WTC11 (cell line): Measurements from ENCODE around the gene DISC1. TPM values are rescaled to one million over a fixed set of nuclear protein-coding genes. Genes with fewer than 3 reads are reported as not detected.

ENCODE experiments used
- ATAC-seq: fragments of 200-7000 bp; cut with Tn5 transposase; 2 replicates; pipeline ENCODE4 v1.10.0; 2021; ENCODE audit warnings: mild to moderate bottlenecking, moderate library complexity
- CTCF ChIA-PET: fragments of 300-600 bp; sonication (Branson Sonifier 250); formaldehyde crosslinking; loops from one replicate; lab custom pipeline; 2021; ENCODE audit warnings: antibody characterized with exemption; lab: Charles Lee
- POLR2A ChIA-PET: fragments of 350-600 bp; sonication (Branson Sonifier 250); formaldehyde crosslinking; loops from one replicate; lab custom pipeline; 2021; ENCODE audit warnings: antibody characterized with exemption; lab: Charles Lee
- DNase-seq: peaks from one replicate; pipeline ENCODE4 v3.0.0; 2021; ENCODE audit warnings: low spot score
- H3K27ac Mint-ChIP-seq: 2 replicates; pipeline ENCODE4 v1.8.0; 2021; ENCODE audit warnings: mixed read lengths
- H3K27me3 Mint-ChIP-seq: 2 replicates; pipeline ENCODE4 v1.8.0; 2021; ENCODE audit warnings: low read depth, mild to moderate bottlenecking, moderate library complexity, mixed read lengths
- H3K36me3 Mint-ChIP-seq: 2 replicates; pipeline ENCODE4 v1.8.0; 2021; ENCODE audit warnings: mixed read lengths
- H3K4me1 Mint-ChIP-seq: 2 replicates; pipeline ENCODE4 v1.8.0; 2022; ENCODE audit warnings: mixed read lengths
- H3K4me3 Mint-ChIP-seq: 2 replicates; pipeline ENCODE4 v1.8.0; 2021; ENCODE audit warnings: mild to moderate bottlenecking, moderate library complexity, mixed read lengths
- H3K9me3 Mint-ChIP-seq: 2 replicates; pipeline ENCODE4 v1.8.0; 2021; ENCODE audit warnings: mixed read lengths
- ATF3 ChIP-seq: sonication (generic); formaldehyde crosslinking; conservative IDR thresholded peaks from 2 replicates; pipeline ENCODE4 v1.8.1; 2022; ENCODE audit warnings: mild to moderate bottlenecking, missing genetic modification reagents
- ESRRA ChIP-seq: sonication (generic); formaldehyde crosslinking; IDR thresholded peaks from 2 replicates; pipeline ENCODE4 v1.8.1; 2022; ENCODE audit warnings: mild to moderate bottlenecking, missing genetic modification reagents, borderline replicate concordance
- ETV6 ChIP-seq: sonication (generic); formaldehyde crosslinking; IDR thresholded peaks from 2 replicates; pipeline ENCODE4 v1.8.1; 2022; ENCODE audit warnings: mild to moderate bottlenecking, missing genetic modification reagents
- FOXK1 ChIP-seq: sonication (generic); formaldehyde crosslinking; IDR thresholded peaks from 2 replicates; pipeline ENCODE4 v1.8.0; 2022; ENCODE audit warnings: mild to moderate bottlenecking, moderate library complexity, missing genetic modification reagents
- FOXP4 ChIP-seq: sonication (generic); formaldehyde crosslinking; IDR thresholded peaks from 2 replicates; pipeline ENCODE4 v1.8.0; 2022; ENCODE audit warnings: mild to moderate bottlenecking, missing genetic modification reagents
- GABPB1 ChIP-seq: sonication (generic); formaldehyde crosslinking; IDR thresholded peaks from 2 replicates; pipeline ENCODE4 v1.8.1; 2023; ENCODE audit warnings: mild to moderate bottlenecking, missing genetic modification reagents
- GTF2I ChIP-seq: fragments of 250-450 bp; sonication (Bioruptor Pico); conservative IDR thresholded peaks from 2 replicates; pipeline ENCODE4 v1.4.0; 2021; ENCODE audit warnings: mild to moderate bottlenecking
- MXD4 ChIP-seq: fragments of 250-450 bp; sonication (Bioruptor Pico); IDR thresholded peaks from 2 replicates; pipeline ENCODE4 v1.8.0; 2021; ENCODE audit warnings: mild to moderate bottlenecking, moderate library complexity, borderline replicate concordance
- MYBL2 ChIP-seq: sonication (generic); formaldehyde crosslinking; IDR thresholded peaks from 2 replicates; pipeline ENCODE4 v1.8.1; 2023; ENCODE audit warnings: mild to moderate bottlenecking, moderate library complexity, missing genetic modification reagents
- NFATC4 ChIP-seq: fragments of 250-450 bp; sonication (Bioruptor Pico); IDR thresholded peaks from 2 replicates; pipeline ENCODE4 v1.9.0; 2021; ENCODE audit warnings: mild to moderate bottlenecking
- NR1H2 ChIP-seq: sonication (generic); formaldehyde crosslinking; IDR thresholded peaks from 2 replicates; pipeline ENCODE4 v1.9.0; 2021; ENCODE audit warnings: mild to moderate bottlenecking, moderate library complexity, missing genetic modification reagents
- PREB ChIP-seq: sonication (generic); formaldehyde crosslinking; IDR thresholded peaks from 2 replicates; pipeline ENCODE4 v1.8.1; 2022; ENCODE audit warnings: mild to moderate bottlenecking, missing genetic modification reagents, moderate library complexity, borderline replicate concordance
- ZNF232 ChIP-seq: sonication (generic); formaldehyde crosslinking; IDR thresholded peaks from 2 replicates; pipeline ENCODE4 v1.8.0; 2022; ENCODE audit warnings: mild to moderate bottlenecking, missing genetic modification reagents
- ZSCAN18 ChIP-seq: fragments of 250-450 bp; sonication (Bioruptor Pico); IDR thresholded peaks from 2 replicates; pipeline ENCODE4 v2.1.2; 2022; ENCODE audit warnings: mild to moderate bottlenecking, moderate library complexity
- total RNA-seq: library from RNA; stranded (reverse); gene quantifications from 3 replicates; pipeline ENCODE4 v1.2.3, GENCODE V29; 2021
- TF ChIP-seq, protein P1 (sequence below): sonication (generic); formaldehyde crosslinking; IDR thresholded peaks from 2 replicates; pipeline ENCODE4 v1.8.1; 2022; ENCODE audit warnings: low read depth, missing genetic modification reagents, borderline replicate concordance
- TF ChIP-seq, protein P2 (sequence below): sonication (generic); formaldehyde crosslinking; IDR thresholded peaks from 2 replicates; pipeline ENCODE4 v1.8.1; 2023; ENCODE audit warnings: mild to moderate bottlenecking, moderate library complexity, missing genetic modification reagents
- TF ChIP-seq, protein P3 (sequence below): sonication (generic); formaldehyde crosslinking; IDR thresholded peaks from 2 replicates; pipeline ENCODE4 v1.8.0; 2022; ENCODE audit warnings: mild to moderate bottlenecking, missing genetic modification reagents

Gene DISC1
- total RNA-seq, 1 experiment from 2014 or later: 5.5 TPM

DNA sequence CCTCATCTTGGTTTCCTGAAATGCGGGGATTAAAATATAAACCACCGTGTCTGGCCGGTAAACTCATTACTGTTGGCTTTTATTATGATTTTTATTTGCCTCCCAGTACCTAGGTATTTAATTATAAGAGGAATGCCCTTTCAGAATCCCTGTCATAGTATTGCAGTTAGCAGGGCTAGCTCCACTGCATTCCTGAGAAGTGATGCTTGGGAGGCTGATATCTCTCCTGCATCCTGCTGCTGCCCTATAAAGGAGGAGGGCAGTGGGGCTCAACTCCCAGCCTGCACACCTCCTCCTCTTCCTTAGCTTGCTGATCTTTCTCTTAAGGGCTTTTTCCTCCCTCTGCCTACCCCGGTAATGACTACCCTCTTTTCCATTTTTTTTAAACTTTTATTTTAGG is 19.9 kb upstream of the DISC1 start (continued):
- TF ChIP-seq ATF3 (CRISPR knock-in tag) (no peak), PREB (CRISPR knock-in tag) (no peak), MYBL2 (CRISPR knock-in tag) (no peak), ETV6 (CRISPR knock-in tag) (no peak), GABPB1 (no peak), NFATC4 (CRISPR knock-in tag) (no peak)
- TF ChIP-seq, protein P1, sequence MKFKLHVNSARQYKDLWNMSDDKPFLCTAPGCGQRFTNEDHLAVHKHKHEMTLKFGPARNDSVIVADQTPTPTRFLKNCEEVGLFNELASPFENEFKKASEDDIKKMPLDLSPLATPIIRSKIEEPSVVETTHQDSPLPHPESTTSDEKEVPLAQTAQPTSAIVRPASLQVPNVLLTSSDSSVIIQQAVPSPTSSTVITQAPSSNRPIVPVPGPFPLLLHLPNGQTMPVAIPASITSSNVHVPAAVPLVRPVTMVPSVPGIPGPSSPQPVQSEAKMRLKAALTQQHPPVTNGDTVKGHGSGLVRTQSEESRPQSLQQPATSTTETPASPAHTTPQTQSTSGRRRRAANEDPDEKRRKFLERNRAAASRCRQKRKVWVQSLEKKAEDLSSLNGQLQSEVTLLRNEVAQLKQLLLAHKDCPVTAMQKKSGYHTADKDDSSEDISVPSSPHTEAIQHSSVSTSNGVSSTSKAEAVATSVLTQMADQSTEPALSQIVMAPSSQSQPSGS (CRISPR knock-in tag): no peak

GRCh38 chr1:231610388-231610787 is 16.2 kb upstream of the DISC1 start:
- Mint-ChIP-seq H3K9me3 (peaks cover 4% of the 10 kb centered on the region; the same call in 1 of the 2 replicates), H3K27me3 (peaks cover 41% of the 10 kb centered on the region), H3K4me1 (no peaks in the 10 kb centered on the region), H3K36me3 (no peaks in the 10 kb centered on the region), H3K27ac (no peak overlapping the region), H3K4me3 (no peak overlapping the region)
- POLR2A ChIA-PET: no interaction called here
- no peak for ATAC-seq
- CTCF ChIA-PET: no interaction called here
- TF ChIP-seq FOXP4 (CRISPR knock-in tag) (no peak), FOXK1 (CRISPR knock-in tag) (no peak), ESRRA (CRISPR knock-in tag) (no peak), ZNF232 (no peak), GTF2I (no peak), MXD4 (no peak), ZSCAN18 (CRISPR knock-in tag) (no peak), NR1H2 (CRISPR knock-in tag) (no peak)
- TF ChIP-seq, protein P2, sequence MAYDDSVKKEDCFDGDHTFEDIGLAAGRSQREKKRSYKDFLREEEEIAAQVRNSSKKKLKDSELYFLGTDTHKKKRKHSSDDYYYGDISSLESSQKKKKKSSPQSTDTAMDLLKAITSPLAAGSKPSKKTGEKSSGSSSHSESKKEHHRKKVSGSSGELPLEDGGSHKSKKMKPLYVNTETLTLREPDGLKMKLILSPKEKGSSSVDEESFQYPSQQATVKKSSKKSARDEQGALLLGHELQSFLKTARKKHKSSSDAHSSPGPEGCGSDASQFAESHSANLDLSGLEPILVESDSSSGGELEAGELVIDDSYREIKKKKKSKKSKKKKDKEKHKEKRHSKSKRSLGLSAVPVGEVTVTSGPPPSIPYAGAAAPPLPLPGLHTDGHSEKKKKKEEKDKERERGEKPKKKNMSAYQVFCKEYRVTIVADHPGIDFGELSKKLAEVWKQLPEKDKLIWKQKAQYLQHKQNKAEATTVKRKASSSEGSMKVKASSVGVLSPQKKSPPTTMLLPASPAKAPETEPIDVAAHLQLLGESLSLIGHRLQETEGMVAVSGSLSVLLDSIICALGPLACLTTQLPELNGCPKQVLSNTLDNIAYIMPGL: no peak
- TF ChIP-seq, all 79 proteins: peak for 0
- no peak for DNase-seq

DNA sequence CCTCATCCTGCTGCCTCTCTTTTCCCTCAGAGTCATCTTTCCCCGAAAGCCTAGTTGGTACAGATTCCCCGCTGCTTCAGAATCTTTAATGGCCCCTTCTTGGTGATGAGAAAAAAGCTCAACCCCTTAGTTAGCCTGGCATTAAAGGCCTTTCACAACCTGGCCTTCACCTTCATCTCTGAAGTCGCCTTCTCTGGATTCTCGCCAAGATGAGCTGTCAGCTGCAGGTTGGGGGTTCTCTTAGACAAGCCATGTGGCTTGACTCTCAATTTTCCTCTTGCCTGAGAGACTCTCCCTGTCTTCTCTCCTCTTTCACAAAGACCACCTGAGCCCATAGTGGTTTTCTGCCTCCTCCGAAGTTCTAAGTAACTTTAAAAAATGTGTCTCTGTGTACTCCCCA is 15.5 kb upstream of the DISC1 start:
- Mint-ChIP-seq H3K27ac (no peak overlapping the region), H3K36me3 (no peaks in the 10 kb centered on the region), H3K4me1 (no peaks in the 10 kb centered on the region), H3K4me3 (no peak overlapping the region), H3K27me3 (peaks cover 44% of the 10 kb centered on the region), H3K9me3 (peaks cover 7% of the 10 kb centered on the region)
- POLR2A ChIA-PET: no interaction called here
- DNase-seq (no peak), ATAC-seq (no peak)
- CTCF ChIA-PET: no interaction called here
- TF ChIP-seq, protein P3, sequence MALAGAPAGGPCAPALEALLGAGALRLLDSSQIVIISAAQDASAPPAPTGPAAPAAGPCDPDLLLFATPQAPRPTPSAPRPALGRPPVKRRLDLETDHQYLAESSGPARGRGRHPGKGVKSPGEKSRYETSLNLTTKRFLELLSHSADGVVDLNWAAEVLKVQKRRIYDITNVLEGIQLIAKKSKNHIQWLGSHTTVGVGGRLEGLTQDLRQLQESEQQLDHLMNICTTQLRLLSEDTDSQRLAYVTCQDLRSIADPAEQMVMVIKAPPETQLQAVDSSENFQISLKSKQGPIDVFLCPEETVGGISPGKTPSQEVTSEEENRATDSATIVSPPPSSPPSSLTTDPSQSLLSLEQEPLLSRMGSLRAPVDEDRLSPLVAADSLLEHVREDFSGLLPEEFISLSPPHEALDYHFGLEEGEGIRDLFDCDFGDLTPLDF (CRISPR knock-in tag): no peak
